SH-SY5Y (cell line): ENCODE data around the gene NKAIN2.

Source experiments
- GATA2 ChIP-seq: IDR thresholded peaks from 2 replicates; pipeline ENCODE4 v1.6.1; 2011; ENCODE audit warnings: mild to moderate bottlenecking, low read depth, low read length
- GATA3 ChIP-seq: IDR thresholded peaks from 2 replicates; pipeline ENCODE4 v1.6.1; 2011; ENCODE audit warnings: low read depth, mild to moderate bottlenecking, low read length, moderate library complexity

Gene NKAIN2

GRCh38 chr6:124078169-124078568, 274.5 kb downstream of the NKAIN2 start:
- no peak for TF ChIP-seq GATA2
- no peak for TF ChIP-seq GATA3

GRCh38 chr6:124080483-124080882, 276.8 kb downstream of the NKAIN2 start:
- TF ChIP-seq GATA3 = no peak

- TF ChIP-seq GATA2 (no peak), GATA3 (no peak)
Measured at GRCh38 chr6:124090491-124090890, 286.8 kb downstream of the NKAIN2 start.

GRCh38 chr6:124099520-124099919, 295.9 kb downstream of the NKAIN2 start:
- no peak for TF ChIP-seq GATA3
- TF ChIP-seq GATA2 = no peak

- no peak for TF ChIP-seq GATA3
- no peak for TF ChIP-seq GATA2
Measured at GRCh38 chr6:124110514-124110913, 306.8 kb downstream of the NKAIN2 start.

GRCh38 chr6:124119596-124119995, 315.9 kb downstream of the NKAIN2 start:
- TF ChIP-seq GATA2 (no peak), GATA3 (no peak)

GRCh38 chr6:124123617-124124209, 320.0 kb downstream of the NKAIN2 start:
- no peak for TF ChIP-seq GATA2
- TF ChIP-seq GATA3 = no peak

- TF ChIP-seq GATA2 = no peak
- TF ChIP-seq GATA3 = no peak
Measured at GRCh38 chr6:124131259-124131658, 327.6 kb downstream of the NKAIN2 start.

- no peak for TF ChIP-seq GATA3
Measured at GRCh38 chr6:124131779-124132178, 328.1 kb downstream of the NKAIN2 start.

- no peak for TF ChIP-seq GATA3
- no peak for TF ChIP-seq GATA2
Measured at GRCh38 chr6:124132256-124132655, 328.6 kb downstream of the NKAIN2 start.

GRCh38 chr6:124142852-124143251, 339.2 kb downstream of the NKAIN2 start:
- TF ChIP-seq GATA2 = no peak
- no peak for TF ChIP-seq GATA3

GRCh38 chr6:124143435-124143834, 339.8 kb downstream of the NKAIN2 start:
- TF ChIP-seq GATA3 (no peak), GATA2 (no peak)

GRCh38 chr6:124147621-124148020, 344.0 kb downstream of the NKAIN2 start:
- TF ChIP-seq GATA3 = no peak
- TF ChIP-seq GATA2 = no peak

GRCh38 chr6:124148236-124148957, 344.7 kb downstream of the NKAIN2 start:
- TF ChIP-seq GATA2 = no peak
- no peak for TF ChIP-seq GATA3

- TF ChIP-seq GATA2 = no peak
- TF ChIP-seq GATA3 = no peak
Measured at GRCh38 chr6:124149646-124150045, 346.0 kb downstream of the NKAIN2 start.
